Parathyroid adenoma (tissue), 2 donors: Measurements from ENCODE around the gene CPEB4.
A peak's percentile ranks its signal among the peaks of the same experiment; 100 is the strongest.

Experiments
- H2AFZ ChIP-seq: fragments of 300-600 bp; sonication (generic); one replicate; pipeline ENCODE4 v1.7.0; 2017; ENCODE audit warnings: antibody characterized with exemption, mild to moderate bottlenecking
- H3K27ac ChIP-seq: fragments of 300-600 bp; sonication (generic); one replicate; pipeline ENCODE4 v1.7.0; 2017
- H3K27me3 ChIP-seq: fragments of 300-600 bp; sonication (generic); one replicate; pipeline ENCODE4 v1.7.0; 2017; ENCODE audit warnings: low read length; ENCODE audit not compliant: control insufficient read depth, insufficient read depth
- H3K36me3 ChIP-seq: fragments of 300-600 bp; sonication (generic); one replicate; pipeline ENCODE4 v1.7.0; 2017; ENCODE audit warnings: low read length; ENCODE audit not compliant: control insufficient read depth, insufficient read depth
- H3K4me1 ChIP-seq: fragments of 300-600 bp; sonication (generic); one replicate; pipeline ENCODE4 v1.7.0; 2017; ENCODE audit warnings: control low read depth
- H3K4me2 ChIP-seq: fragments of 300-600 bp; sonication (generic); one replicate; pipeline ENCODE4 v1.7.0; 2017; ENCODE audit warnings: low read length
- H3K4me3 ChIP-seq: fragments of 300-600 bp; sonication (generic); one replicate; pipeline ENCODE4 v1.7.0; 2017; ENCODE audit warnings: low read depth, low read length
- H3K79me2 ChIP-seq: fragments of 300-600 bp; sonication (generic); one replicate; pipeline ENCODE4 v1.7.0; 2017; ENCODE audit warnings: control low read depth
- H3K9ac ChIP-seq: fragments of 300-600 bp; sonication (generic); one replicate; pipeline ENCODE4 v1.7.0; 2017; ENCODE audit warnings: mild to moderate bottlenecking
- H3K9me3 ChIP-seq: fragments of 300-600 bp; sonication (generic); one replicate; pipeline ENCODE4 v1.7.0; 2017; ENCODE audit warnings: low read length; ENCODE audit not compliant: control insufficient read depth
- TF ChIP-seq, protein P1 (sequence below): fragments of 300-600 bp; sonication (generic); IDR thresholded peaks from one replicate; pipeline ENCODE4 v1.7.0; 2017; ENCODE audit warnings: antibody characterized with exemption, mild to moderate bottlenecking
- donor health status: primary hyperparathyroidism.

Gene CPEB4

DNA sequence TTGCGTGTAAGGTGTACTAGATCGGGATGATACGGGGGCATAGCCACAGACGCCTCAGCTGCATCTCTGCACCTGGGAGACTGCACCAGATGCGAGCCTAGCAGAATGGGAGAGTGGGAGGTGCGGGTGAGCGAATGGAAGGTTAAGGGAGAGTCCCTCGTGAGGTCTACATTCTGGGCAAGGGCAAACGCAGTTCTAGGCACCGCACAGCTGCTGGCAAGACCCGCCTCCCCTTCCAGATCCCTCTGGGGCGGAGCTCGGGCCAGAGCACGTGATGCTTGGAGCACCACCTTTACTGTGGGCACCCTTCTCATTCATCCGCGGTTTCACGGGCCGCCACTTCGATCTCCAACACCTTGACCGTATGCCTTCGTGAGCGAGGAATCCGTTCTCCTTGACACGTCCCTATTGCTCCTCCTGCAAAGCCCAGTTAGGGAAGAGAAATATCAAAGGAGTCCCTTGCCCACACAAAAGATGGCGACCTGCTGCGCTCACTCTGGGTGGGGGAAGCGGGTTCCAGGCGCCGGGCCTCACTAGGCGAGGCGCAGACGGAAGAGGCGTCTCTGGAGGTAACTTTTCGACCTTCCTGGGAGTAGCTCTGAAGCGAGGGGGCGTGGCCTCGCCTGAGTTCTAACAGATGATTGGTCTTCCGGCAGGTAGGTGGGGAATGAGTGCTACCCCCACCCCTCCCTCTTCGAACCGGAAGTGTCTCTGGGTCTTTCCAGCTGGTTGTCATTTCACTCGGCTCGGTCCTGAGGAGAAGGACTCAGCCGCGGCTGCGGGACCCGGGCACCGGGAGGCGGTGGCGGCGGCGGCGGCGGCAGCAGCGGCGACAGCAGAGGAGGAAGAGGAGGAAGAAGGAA is at the start of gene CPEB4:
Gene CPEB4 (plus strand): TSS at position 740 of the 863 bp plus-strand sequence. CDS start 1,385 bp downstream, outside the sequence.
- H3K79me2 ChIP-seq, result peaks cover 34% of the 10 kb centered on the region
- H3K36me3 ChIP-seq, result peaks cover 5% of the 10 kb centered on the region
- no peaks in the 10 kb centered on the region for H3K9me3 ChIP-seq
- peak within 1 kb of the TSS; percentile 91 for H3K27ac ChIP-seq
- TF ChIP-seq, protein P1, sequence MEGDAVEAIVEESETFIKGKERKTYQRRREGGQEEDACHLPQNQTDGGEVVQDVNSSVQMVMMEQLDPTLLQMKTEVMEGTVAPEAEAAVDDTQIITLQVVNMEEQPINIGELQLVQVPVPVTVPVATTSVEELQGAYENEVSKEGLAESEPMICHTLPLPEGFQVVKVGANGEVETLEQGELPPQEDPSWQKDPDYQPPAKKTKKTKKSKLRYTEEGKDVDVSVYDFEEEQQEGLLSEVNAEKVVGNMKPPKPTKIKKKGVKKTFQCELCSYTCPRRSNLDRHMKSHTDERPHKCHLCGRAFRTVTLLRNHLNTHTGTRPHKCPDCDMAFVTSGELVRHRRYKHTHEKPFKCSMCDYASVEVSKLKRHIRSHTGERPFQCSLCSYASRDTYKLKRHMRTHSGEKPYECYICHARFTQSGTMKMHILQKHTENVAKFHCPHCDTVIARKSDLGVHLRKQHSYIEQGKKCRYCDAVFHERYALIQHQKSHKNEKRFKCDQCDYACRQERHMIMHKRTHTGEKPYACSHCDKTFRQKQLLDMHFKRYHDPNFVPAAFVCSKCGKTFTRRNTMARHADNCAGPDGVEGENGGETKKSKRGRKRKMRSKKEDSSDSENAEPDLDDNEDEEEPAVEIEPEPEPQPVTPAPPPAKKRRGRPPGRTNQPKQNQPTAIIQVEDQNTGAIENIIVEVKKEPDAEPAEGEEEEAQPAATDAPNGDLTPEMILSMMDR, result no peak
- peak within 1 kb of the TSS; percentile 93 for H3K4me2 ChIP-seq
- peak within 1 kb of the TSS; percentile 93 for H3K9ac ChIP-seq
- peaks cover 26% of the 10 kb centered on the region for H3K4me1 ChIP-seq
- H2AFZ ChIP-seq, result peak within 1 kb of the TSS; percentile 82
- no peaks in the 10 kb centered on the region for H3K27me3 ChIP-seq
- H3K4me3 ChIP-seq, result peak within 1 kb of the TSS; percentile 92

DNA sequence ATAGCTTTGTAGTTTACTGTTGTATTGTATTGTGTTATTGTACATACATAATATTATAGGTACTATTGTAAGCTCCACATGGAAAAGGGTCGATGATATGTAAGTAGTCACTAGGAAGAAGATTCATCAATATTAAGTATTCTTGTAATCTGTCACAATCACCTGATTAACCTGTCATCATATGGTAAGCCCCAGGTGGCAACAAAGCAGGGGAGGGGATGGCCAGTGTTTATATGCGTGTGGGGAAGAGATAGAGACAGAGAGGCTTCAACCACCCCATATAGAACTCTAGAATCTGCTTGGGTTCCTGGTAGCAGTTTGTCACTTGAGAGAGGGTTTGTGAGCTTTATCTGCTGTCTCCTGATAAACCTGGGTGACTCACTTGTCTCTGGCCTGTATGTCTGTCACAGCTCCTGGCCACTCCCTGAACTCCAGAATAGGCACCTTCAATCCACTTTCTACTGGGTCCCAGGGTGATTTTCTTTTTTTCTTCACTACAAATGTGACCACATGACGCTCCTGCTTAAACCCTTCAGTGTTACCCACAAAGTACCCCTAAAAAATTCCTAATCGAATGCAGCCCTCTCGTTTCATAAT is 48.9 kb upstream of the CPEB4 start:
- Histone ChIP-seq H3K36me3 (no peaks in the 10 kb centered on the region), H3K27ac (peak overlapping the region; percentile 75), H3K4me3 (no peak overlapping the region), H3K9ac (no peak overlapping the region), H3K27me3 (no peaks in the 10 kb centered on the region), H3K4me1 (peaks cover 51% of the 10 kb centered on the region), H3K4me2 (no peak overlapping the region), H3K79me2 (no peaks in the 10 kb centered on the region), H3K9me3 (no peaks in the 10 kb centered on the region), H2AFZ (peak overlapping the region; percentile 58)
- TF ChIP-seq, protein P1, result no peak

DNA sequence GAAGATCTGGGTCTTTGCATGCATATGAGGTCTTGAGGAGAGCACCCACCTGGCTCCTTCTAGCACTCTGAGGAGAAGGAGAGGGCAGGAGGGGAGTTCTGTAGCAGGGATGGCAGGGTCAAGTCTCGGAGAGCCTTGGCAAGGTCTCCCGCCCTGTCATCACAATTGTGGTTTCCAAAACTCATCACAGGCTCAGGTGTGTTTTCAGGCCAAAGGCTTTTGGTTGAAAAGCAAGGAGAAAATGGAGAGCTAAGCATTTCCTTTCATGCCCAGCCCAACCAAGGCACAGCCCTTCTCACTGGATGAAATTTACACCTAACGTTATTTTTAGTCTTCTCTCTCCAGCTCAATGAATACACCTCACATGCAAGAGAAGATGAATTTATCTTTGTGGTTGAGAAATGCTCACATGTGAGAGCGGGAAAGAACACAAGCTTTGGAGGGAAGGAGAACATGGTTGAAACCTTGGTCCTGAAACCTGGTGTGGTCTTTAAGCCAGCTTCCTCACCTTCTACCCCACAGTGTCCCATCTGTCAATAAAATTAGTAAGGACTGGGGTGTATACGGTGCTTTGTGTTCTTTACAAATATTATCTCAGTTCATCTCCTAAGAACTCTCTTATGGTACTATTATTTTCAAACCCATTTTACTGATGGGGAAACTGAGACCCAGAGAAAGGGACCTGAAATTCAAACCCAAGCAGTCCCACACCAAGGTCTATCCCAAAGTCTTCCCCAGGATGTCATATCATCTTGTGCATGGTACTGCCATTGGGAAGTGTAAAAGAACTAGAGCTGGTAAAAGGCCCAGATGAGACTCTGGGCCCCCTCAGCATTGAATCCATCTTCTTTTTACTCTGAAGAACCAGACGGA is 47.8 kb upstream of the CPEB4 start:
- Histone ChIP-seq H3K27me3 (no peaks in the 10 kb centered on the region), H3K9me3 (no peaks in the 10 kb centered on the region), H3K9ac (no peak overlapping the region), H3K4me2 (no peak overlapping the region), H3K79me2 (no peaks in the 10 kb centered on the region), H3K4me1 (peaks cover 41% of the 10 kb centered on the region), H3K36me3 (no peaks in the 10 kb centered on the region), H2AFZ (peak overlapping the region; percentile 58), H3K27ac (peak overlapping the region; percentile 75), H3K4me3 (no peak overlapping the region)
- TF ChIP-seq, protein P1, result no peak

DNA sequence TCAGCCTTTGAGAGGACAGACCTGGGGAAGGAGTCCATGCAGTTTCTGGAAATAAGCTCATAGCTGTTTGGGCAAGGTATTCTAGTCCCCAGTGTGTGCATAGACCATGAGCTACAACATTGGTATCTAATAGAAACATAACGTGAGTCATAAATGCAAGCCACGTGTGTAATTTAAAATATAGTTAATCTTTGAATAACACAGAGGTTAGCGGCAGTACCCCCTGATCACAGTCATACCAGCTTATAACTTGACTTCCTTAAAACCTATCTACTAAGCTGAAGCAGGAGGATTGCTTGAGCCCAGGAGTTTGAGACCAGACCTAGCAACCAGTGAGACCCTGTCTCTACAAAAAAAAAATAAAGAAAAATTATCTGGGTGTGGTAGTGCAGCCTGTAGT is 46.4 kb upstream of the CPEB4 start:
- TF ChIP-seq, protein P1, result no peak
- H3K9me3 ChIP-seq, result no peaks in the 10 kb centered on the region
- no peak overlapping the region for H3K4me2 ChIP-seq
- H3K9ac ChIP-seq, result no peak overlapping the region
- H3K79me2 ChIP-seq, result no peaks in the 10 kb centered on the region
- H3K27me3 ChIP-seq, result no peaks in the 10 kb centered on the region
- H3K27ac ChIP-seq, result peak overlapping the region; percentile 75
- H3K4me1 ChIP-seq, result peaks cover 29% of the 10 kb centered on the region
- H3K36me3 ChIP-seq, result no peaks in the 10 kb centered on the region
- peak overlapping the region; percentile 58 for H2AFZ ChIP-seq
- no peak overlapping the region for H3K4me3 ChIP-seq
